COR-L47 (cell line): ENCODE data around the gene ANO9.
"Not testable (repeated sequence)": the region's sequence is repeated elsewhere in the genome, so short reads cannot be mapped to it uniquely, and the experiment has no call there.

ENCODE experiments used
- DNase-seq: peaks from one replicate; lab custom pipeline; 2025; lab: John Stamatoyannopoulos, UW

ANO9 gene

GRCh38 chr11:471468-472145 is 29.8 kb upstream of the ANO9 start:
- DNase-seq: no peak

- DNase-seq: peak; percentile 45
Observed at GRCh38 chr11:469684-470560, 28.1 kb upstream of the ANO9 start.

- not testable (repeated sequence) for DNase-seq
Observed at GRCh38 chr11:469026-469683, 27.3 kb upstream of the ANO9 start.

GRCh38 chr11:468493-468892 is 26.7 kb upstream of the ANO9 start:
- DNase-seq: no peak

GRCh38 chr11:468036-468435 is 26.2 kb upstream of the ANO9 start:
- no peak for DNase-seq

- no peak for DNase-seq
Observed at GRCh38 chr11:465896-466530, 24.2 kb upstream of the ANO9 start.

- no peak for DNase-seq
Observed at GRCh38 chr11:464316-464715, 22.5 kb upstream of the ANO9 start.

GRCh38 chr11:462107-462890 is 20.5 kb upstream of the ANO9 start:
- no peak for DNase-seq

GRCh38 chr11:461626-462025 is 19.8 kb upstream of the ANO9 start:
- DNase-seq: no peak

- no peak for DNase-seq
Observed at GRCh38 chr11:460331-461199, 18.8 kb upstream of the ANO9 start.

GRCh38 chr11:459511-460220 is 17.9 kb upstream of the ANO9 start:
- DNase-seq: no peak

- no peak for DNase-seq
Observed at GRCh38 chr11:457111-457760, 15.4 kb upstream of the ANO9 start.

GRCh38 chr11:456533-456932 is 14.7 kb upstream of the ANO9 start:
- DNase-seq: no peak

GRCh38 chr11:455566-456147 is 13.8 kb upstream of the ANO9 start:
- DNase-seq: no peak

- no peak for DNase-seq
Observed at GRCh38 chr11:454801-455565, 13.2 kb upstream of the ANO9 start.

GRCh38 chr11:454043-454442 is 12.2 kb upstream of the ANO9 start:
- DNase-seq: no peak

GRCh38 chr11:453564-453963 is 11.8 kb upstream of the ANO9 start:
- no peak for DNase-seq

- DNase-seq: no peak
Observed at GRCh38 chr11:452916-453527, 11.2 kb upstream of the ANO9 start.
